Suprapubic skin (tissue), 4 donors: ENCODE results near the gene GEMIN4. TPM values are rescaled to one million over a fixed set of nuclear protein-coding genes. Genes with fewer than 3 reads are reported as not detected.

ENCODE experiments used
- DNase-seq, 2 donors: peaks; one replicate each; pipeline ENCODE4 v3.0.0-alpha.2; 2019; ENCODE audit warnings: low spot score in 2 of 2
- H3K27ac ChIP-seq: fragments of 200-600 bp; sonication (generic); one replicate; pipeline ENCODE4 v1.5.1; 2019
- H3K27me3 ChIP-seq: fragments of 200-600 bp; sonication (generic); one replicate; pipeline ENCODE4 v1.5.1; 2019
- H3K36me3 ChIP-seq: fragments of 200-600 bp; sonication (generic); one replicate; pipeline ENCODE4 v1.5.1; 2019
- H3K4me1 ChIP-seq: fragments of 200-600 bp; sonication (generic); one replicate; pipeline ENCODE4 v1.5.1; 2019
- H3K4me3 ChIP-seq: fragments of 200-600 bp; sonication (generic); one replicate; pipeline ENCODE4 v1.5.1; 2019; ENCODE audit warnings: mild to moderate bottlenecking
- H3K9me3 ChIP-seq: fragments of 200-600 bp; sonication (generic); one replicate; pipeline ENCODE4 v1.5.1; 2019
- CTCF ChIP-seq, 2 donors: fragments of 200-600 bp in 1 of 2; fragments of 450-650 bp in 1 of 2; sonication (generic) in 1 of 2; IDR thresholded peaks; one replicate each; pipeline ENCODE4 v1.5.1; 2016 to 2019; ENCODE audit warnings: antibody characterized with exemption in 2 of 2, mild to moderate bottlenecking in 1 of 2, moderate library complexity in 1 of 2
- EP300 ChIP-seq: sonication (generic); formaldehyde crosslinking; IDR thresholded peaks from one replicate; pipeline ENCODE4 v1.6.1; 2017; ENCODE audit warnings: antibody characterized with exemption
- POLR2A ChIP-seq, 2 donors: fragments of 450-650 bp; IDR thresholded peaks; one replicate each; pipeline ENCODE4 v1.6.1; 2017; ENCODE audit warnings: antibody characterized with exemption in 2 of 2, mild to moderate bottlenecking in 2 of 2, moderate library complexity in 2 of 2
- POLR2AphosphoS5 ChIP-seq, 3 donors: sonication (generic); formaldehyde crosslinking; IDR thresholded peaks; one replicate each; pipeline ENCODE4 v1.6.1; 2017; ENCODE audit warnings: antibody characterized with exemption in 3 of 3
- WGBS: methylation state at CpG from one replicate; pipeline ENCODE4 v1.1.5; 2018; 5-methylcytosine and 5-hydroxymethylcytosine counted together
- total RNA-seq, 4 donors: library from RNA; depleted of rRNA; stranded (reverse); fragments of >200 nt; gene quantifications; one replicate each; pipeline ENCODE4 v1.1.0, GENCODE V29; 2016

Gene GEMIN4
- total RNA-seq, 4 donors from 2014 or later: 37.2 to 56.4 (median 48.7) TPM

GRCh38 chr17:725084-725483 lies 27.0 kb downstream of the GEMIN4 start:
- no peaks in the 10 kb centered on the region for H3K27me3 ChIP-seq
- H3K36me3 ChIP-seq: no peaks in the 10 kb centered on the region
- peaks cover 28% of the 10 kb centered on the region for H3K4me1 ChIP-seq
- DNase-seq: no peak
- TF ChIP-seq POLR2AphosphoS5 (IDR thresholded peaks at IDR 0.05) (no peak), CTCF (IDR thresholded peaks at IDR 0.05) (no peak), EP300 (no peak), POLR2A (IDR thresholded peaks at IDR 0.05) (no peak)
- no peak overlapping the region for H3K27ac ChIP-seq
- H3K4me3 ChIP-seq: no peak overlapping the region
- WGBS: 94% methylated on average over 14 of the region's 14 CpGs
- H3K9me3 ChIP-seq: no peaks in the 10 kb centered on the region

GRCh38 chr17:721540-721937 lies 30.5 kb downstream of the GEMIN4 start:
- no peak for DNase-seq
- H3K4me1 ChIP-seq: peaks cover 20% of the 10 kb centered on the region
- peak overlapping the region; percentile 85 for H3K27ac ChIP-seq
- H3K36me3 ChIP-seq: no peaks in the 10 kb centered on the region
- TF ChIP-seq POLR2AphosphoS5 (IDR thresholded peaks at IDR 0.05) (no peak), POLR2A (IDR thresholded peaks at IDR 0.05) (no peak), EP300 (no peak), CTCF (IDR thresholded peaks at IDR 0.05) (no peak)
- no peaks in the 10 kb centered on the region for H3K9me3 ChIP-seq
- H3K4me3 ChIP-seq: no peak overlapping the region
- WGBS: 63% methylated on average over 5 of the region's 5 CpGs
- H3K27me3 ChIP-seq: no peaks in the 10 kb centered on the region

GRCh38 chr17:720706-721539 lies 31.1 kb downstream of the GEMIN4 start:
- H3K27ac ChIP-seq: peak overlapping the region; percentile 85
- no peak for DNase-seq
- H3K27me3 ChIP-seq: no peaks in the 10 kb centered on the region
- no peaks in the 10 kb centered on the region for H3K9me3 ChIP-seq
- 60% methylated on average over 13 of the region's 13 CpGs for WGBS
- peaks cover 27% of the 10 kb centered on the region for H3K4me1 ChIP-seq
- no peaks in the 10 kb centered on the region for H3K36me3 ChIP-seq
- no peak overlapping the region for H3K4me3 ChIP-seq
- no peak for TF ChIP-seq POLR2A (IDR thresholded peaks at IDR 0.05)
- no peak for TF ChIP-seq CTCF (IDR thresholded peaks at IDR 0.05)
- no peak for TF ChIP-seq EP300
- TF ChIP-seq POLR2AphosphoS5 (IDR thresholded peaks at IDR 0.05): no peak

GRCh38 chr17:718075-718474 lies 34.0 kb downstream of the GEMIN4 start:
- Histone ChIP-seq H3K27me3 (no peaks in the 10 kb centered on the region), H3K36me3 (no peaks in the 10 kb centered on the region), H3K27ac (no peak overlapping the region), H3K4me1 (peaks cover 42% of the 10 kb centered on the region), H3K9me3 (no peaks in the 10 kb centered on the region), H3K4me3 (no peak overlapping the region)
- TF ChIP-seq POLR2AphosphoS5 (IDR thresholded peaks at IDR 0.05) (no peak), POLR2A (IDR thresholded peaks at IDR 0.05) (no peak), EP300 (no peak), CTCF (IDR thresholded peaks at IDR 0.05) (no peak)
- no peak for DNase-seq
- WGBS: 80% methylated on average over 5 of the region's 5 CpGs

- H3K4me1 ChIP-seq: peaks cover 6% of the 10 kb centered on the region
- no peak overlapping the region for H3K4me3 ChIP-seq
- H3K9me3 ChIP-seq: no peaks in the 10 kb centered on the region
- H3K27me3 ChIP-seq: no peaks in the 10 kb centered on the region
- no peak overlapping the region for H3K27ac ChIP-seq
- peak in 1 of 2 donors; percentile 47 for DNase-seq
- WGBS: 71% methylated on average over 5 of the region's 5 CpGs
- peaks cover 33% of the 10 kb centered on the region for H3K36me3 ChIP-seq
- TF ChIP-seq EP300: no peak
- TF ChIP-seq POLR2AphosphoS5 (IDR thresholded peaks at IDR 0.05): no peak
- TF ChIP-seq CTCF (IDR thresholded peaks at IDR 0.05): no peak
- TF ChIP-seq POLR2A (IDR thresholded peaks at IDR 0.05): no peak
Observed at GRCh38 chr17:708132-708531, 43.9 kb downstream of the GEMIN4 start.
